Heart left ventricle (tissue), 16 donors: ENCODE data around the gene FKBP1B. TPM values are rescaled to one million over a fixed set of nuclear protein-coding genes. Genes with fewer than 3 reads are reported as not detected.

Experiments used
- ATAC-seq, 4 donors: fragments of 200-7000 bp; cut with Tn5 transposase; one replicate each; pipeline ENCODE4 v1.9.1; 2020 to 2022; ENCODE audit warnings: moderate library complexity in 4 of 4, mild to moderate bottlenecking in 3 of 4, moderate number of reproducible peaks in 1 of 4
- DNase-seq, 5 donors: peaks; one replicate each; pipeline ENCODE4 v3.0.0-alpha.2; 2020
- H3K27ac ChIP-seq, 12 donors: fragments of 200-600 bp; sonication (generic) in 4 of 12; one replicate each; pipeline versions ENCODE4 v1.5.0 to v1.8.0; 2016 to 2022; ENCODE audit warnings: mild to moderate bottlenecking in 2 of 12
- H3K27me3 ChIP-seq, 9 donors: fragments of 200-600 bp; sonication (generic) in 2 of 9; one replicate each; pipeline versions ENCODE4 v1.5.1 to v1.8.0; 2016 to 2022; ENCODE audit warnings: mild to moderate bottlenecking in 3 of 9
- H3K36me3 ChIP-seq, 9 donors: fragments of 200-600 bp; sonication (generic) in 2 of 9; one replicate each; pipeline versions ENCODE4 v1.5.0 to v1.8.0; 2018 to 2022; ENCODE audit warnings: mild to moderate bottlenecking in 2 of 9
- H3K4me1 ChIP-seq, 12 donors: fragments of 200-600 bp; sonication (generic) in 4 of 12; one replicate each; pipeline versions ENCODE4 v1.5.0 to v1.8.0; 2016 to 2022; ENCODE audit warnings: mild to moderate bottlenecking in 3 of 12
- H3K4me3 ChIP-seq, 12 donors: fragments of 200-600 bp; sonication (generic) in 4 of 12; one replicate each; pipeline versions ENCODE4 v1.5.0 to v1.8.0; 2017 to 2022; ENCODE audit warnings: mild to moderate bottlenecking in 9 of 12, moderate library complexity in 4 of 12
- H3K9me3 ChIP-seq, 12 donors: fragments of 200-600 bp; sonication (generic) in 4 of 12; one replicate each; pipeline versions ENCODE4 v1.5.0 to v1.8.0; 2016 to 2022; ENCODE audit warnings: mild to moderate bottlenecking in 1 of 12
- CTCF ChIP-seq, 12 donors: fragments of 200-600 bp; sonication (generic) in 4 of 12; IDR thresholded peaks; one replicate each; pipeline versions ENCODE4 v1.5.0 to v1.8.0; 2018 to 2022; ENCODE audit warnings: antibody characterized with exemption in 12 of 12, mild to moderate bottlenecking in 5 of 12
- POLR2A ChIP-seq, 2 donors: fragments of 450-650 bp; IDR thresholded peaks; one replicate each; pipeline ENCODE4 v1.6.1; 2017; ENCODE audit warnings: antibody characterized with exemption in 2 of 2, mild to moderate bottlenecking in 2 of 2, moderate library complexity in 2 of 2
- WGBS, 4 donors: extraction: QIAGEN DNeasy Blood & Tissue Kit in 2 of 4; methylation state at CpG; one replicate each; pipeline versions ENCODE4 v1.1.5 to v1.1.7; 2013 to 2018; 5-methylcytosine and 5-hydroxymethylcytosine counted together
- intact Hi-C, 10 donors: fragments of 100-400 bp; cut with DNase I; formaldehyde crosslinking; loops; one replicate each; pipeline versions ENCODE4 v1.11.1 to v1.14.2; 2022
- polyA plus RNA-seq, 2 donors: library from polyadenylated mRNA; stranded (reverse); fragments of 200-250 nt; gene quantifications; one replicate each; pipeline ENCODE4 v1.2.3, GENCODE V29; 2013
- total RNA-seq, 9 donors: library from RNA; depleted of rRNA in 2 of 9; stranded (reverse); fragments of >200 nt in 2 of 9; fragmentation: NEBNext Ultra II Directional in 3 of 9; extraction: Animal tissue kit (Norgen Biotek cat#: 25700) in 3 of 9; gene quantifications; one replicate each; pipeline versions ENCODE4 v1.1.0 to v1.2.4, GENCODE V29; 2016 to 2023
- donor health status: ischemic (EF 13 %, LVEDD 7.1; RV severe dilation, severe dysfunction).
- donor health status: healthy with polysubstance abuse.
- donor health status: DM: no; HTN: yes; CAD: no.
- donor health status: DM: no; HTN: no; CAD: no.
- donor health status: ischemic (EF 25% LVEDD 6.9; RV normal size, moderate dysfunction).
- donor health status: ischemic (EF 25% LVEDD 5.7; RV mildly dilated, moderate dysfunction).
- donor health status: healthy.
- donor health status: DM: yes; HTN: yes; CAD: no.
- donor health status: ischemic (EF 35%, LVEDD 5.7; RV mildly dilated, moderate dysfunction).
- donor health status: nonischemic (EF 11% LVEDD 7.7; RV severe dilation, severe dysfunction).
- donor health status: DM: yes; HTN: yes; CAD: no.
- donor health status: PGD.
- donor health status: ischemic (EF 29% LVEDD 5.4; RV normal size, mild dysfunction).
- donor health status: nonischemic (EF 23%, LVEDD 6.1; RV moderate dilation, normal function).

FKBP1B gene
- total and polyA plus RNA-seq, 11 donors: 1.4 to 7.6 (median 2.6) TPM

- ATAC-seq (no peak), DNase-seq (no peak)
- H3K9me3 ChIP-seq: no peaks in the 10 kb centered on the region
- peaks cover 0 to under 1% (median 0%) of the 10 kb centered on the region in 12 donors for H3K4me1 ChIP-seq
- H3K27ac ChIP-seq: no peak overlapping the region
- no peak overlapping the region for H3K4me3 ChIP-seq
- H3K27me3 ChIP-seq: no peaks in the 10 kb centered on the region
- H3K36me3 ChIP-seq: no peaks in the 10 kb centered on the region
- intact Hi-C loops: no loop called here
- TF ChIP-seq POLR2A (IDR thresholded peaks at IDR 0.05): no peak
- no peak for TF ChIP-seq CTCF (IDR thresholded peaks at IDR 0.05)
- WGBS, 4 donors: 82 to 94% (median 89%) methylated on average over 6 of the region's 6 CpGs
Measured at GRCh38 chr2:24055750-24056149, 6.2 kb downstream of the FKBP1B start.

- Histone ChIP-seq H3K36me3 (no peaks in the 10 kb centered on the region), H3K4me3 (no peak overlapping the region), H3K4me1 (no peaks in the 10 kb centered on the region), H3K9me3 (no peaks in the 10 kb centered on the region), H3K27me3 (no peaks in the 10 kb centered on the region), H3K27ac (no peak overlapping the region)
- intact Hi-C loops: no loop called here
- ATAC-seq (no peak), DNase-seq (no peak)
- TF ChIP-seq CTCF (IDR thresholded peaks at IDR 0.05) (peak in 1 of 12 donors; percentile 12), POLR2A (IDR thresholded peaks at IDR 0.05) (no peak)
- 88 to 90% (median 90%) methylated on average over 4 of the region's 4 CpGs for WGBS, 4 donors
Measured at GRCh38 chr2:24058564-24059271, 9.2 kb downstream of the FKBP1B start.

GRCh38 chr2:24065341-24065740 is 15.8 kb downstream of the FKBP1B start:
- Histone ChIP-seq H3K36me3 (peaks cover 0 to 56% (median 52%) of the 10 kb centered on the region in 9 donors), H3K27ac (no peak overlapping the region), H3K4me3 (no peak overlapping the region), H3K9me3 (no peaks in the 10 kb centered on the region), H3K4me1 (no peaks in the 10 kb centered on the region), H3K27me3 (no peaks in the 10 kb centered on the region)
- WGBS, 4 donors: 77 to 96% (median 86%) methylated on average over 2 of the region's 2 CpGs
- intact Hi-C loops: no loop called here
- DNase-seq (no peak), ATAC-seq (no peak)
- TF ChIP-seq POLR2A (IDR thresholded peaks at IDR 0.05): no peak
- no peak for TF ChIP-seq CTCF (IDR thresholded peaks at IDR 0.05)

- Histone ChIP-seq H3K9me3 (no peaks in the 10 kb centered on the region), H3K4me1 (peaks cover 0 to 20% (median 11%) of the 10 kb centered on the region in 12 donors), H3K4me3 (no peak overlapping the region), H3K27me3 (no peaks in the 10 kb centered on the region), H3K36me3 (peaks cover 0 to 75% (median 61%) of the 10 kb centered on the region in 9 donors), H3K27ac (no peak overlapping the region)
- intact Hi-C loops: loop anchor here in 3 of 10 donors (10.0 kb wide), 2 partner anchors 147 to 247 kb away; partner anchors contain the start of gene ATAD2B (in 2 of the 3)
- ATAC-seq (no peak), DNase-seq (no peak)
- no peak for TF ChIP-seq CTCF (IDR thresholded peaks at IDR 0.05)
- TF ChIP-seq POLR2A (IDR thresholded peaks at IDR 0.05): no peak
- 86 to 95% (median 94%) methylated on average over 4 of the region's 4 CpGs for WGBS, 4 donors
Measured at GRCh38 chr2:24072259-24072658, 22.7 kb downstream of the FKBP1B start.
